IPS-18a (cell line): ENCODE measurements around the gene LRRC4B.

ENCODE experiments used
- H3K27ac ChIP-seq: one replicate; pipeline ENCODE4 v1.5.1; 2013; ENCODE audit warnings: low read length
- H3K27me3 ChIP-seq: one replicate; pipeline ENCODE4 v1.6.1; 2013; ENCODE audit warnings: mild to moderate bottlenecking, low read length; ENCODE audit not compliant: control insufficient read depth, insufficient read depth
- H3K36me3 ChIP-seq: one replicate; pipeline ENCODE4 v1.6.1; 2013; ENCODE audit warnings: low read depth, low read length; ENCODE audit not compliant: control insufficient read depth
- H3K4me1 ChIP-seq: one replicate; pipeline ENCODE4 v1.6.1; 2013; ENCODE audit warnings: low read depth, low read length; ENCODE audit not compliant: control insufficient read depth
- H3K4me3 ChIP-seq: one replicate; pipeline ENCODE4 v1.5.1; 2013; ENCODE audit warnings: low read length
- H3K9ac ChIP-seq: one replicate; pipeline ENCODE4 v1.6.1; 2013; ENCODE audit warnings: mild to moderate bottlenecking, low read length, moderate library complexity
- H3K9me3 ChIP-seq: one replicate; pipeline ENCODE4 v1.6.1; 2013; ENCODE audit warnings: low read depth, low read length; ENCODE audit not compliant: control insufficient read depth

Gene LRRC4B

GRCh38 chr19:50507376-50507775 is 60.9 kb downstream of the LRRC4B start:
- H3K27me3 ChIP-seq, result peaks cover 20% of the 10 kb centered on the region
- H3K9me3 ChIP-seq, result no peaks in the 10 kb centered on the region
- H3K27ac ChIP-seq, result no peak overlapping the region
- H3K9ac ChIP-seq, result no peak overlapping the region
- H3K4me3 ChIP-seq, result no peak overlapping the region
- no peaks in the 10 kb centered on the region for H3K4me1 ChIP-seq
- no peaks in the 10 kb centered on the region for H3K36me3 ChIP-seq

GRCh38 chr19:50506700-50507099 is 61.5 kb downstream of the LRRC4B start:
- Histone ChIP-seq H3K36me3 (no peaks in the 10 kb centered on the region), H3K9me3 (no peaks in the 10 kb centered on the region), H3K27me3 (peaks cover 20% of the 10 kb centered on the region), H3K27ac (no peak overlapping the region), H3K4me3 (no peak overlapping the region), H3K9ac (no peak overlapping the region), H3K4me1 (no peaks in the 10 kb centered on the region)

GRCh38 chr19:50505856-50506611 is 62.2 kb downstream of the LRRC4B start:
- H3K9me3 ChIP-seq, result no peaks in the 10 kb centered on the region
- peaks cover 24% of the 10 kb centered on the region for H3K27me3 ChIP-seq

GRCh38 chr19:50501568-50502475 is 66.4 kb downstream of the LRRC4B start:
- Histone ChIP-seq H3K9ac (no peak overlapping the region), H3K27ac (no peak overlapping the region)

More at GRCh38 chr19:50505856-50506611, 62.2 kb downstream of the LRRC4B start:
- Histone ChIP-seq H3K36me3 (no peaks in the 10 kb centered on the region), H3K27ac (no peak overlapping the region), H3K9ac (no peak overlapping the region), H3K4me3 (no peak overlapping the region), H3K4me1 (no peaks in the 10 kb centered on the region)

GRCh38 chr19:50501186-50501567 is 67.1 kb downstream of the LRRC4B start:
- peaks cover 48% of the 10 kb centered on the region for H3K27me3 ChIP-seq
- H3K9me3 ChIP-seq, result no peaks in the 10 kb centered on the region
- no peak overlapping the region for H3K9ac ChIP-seq
- peaks cover 3% of the 10 kb centered on the region for H3K4me1 ChIP-seq
- H3K4me3 ChIP-seq, result no peak overlapping the region
- H3K36me3 ChIP-seq, result no peaks in the 10 kb centered on the region
- H3K27ac ChIP-seq, result no peak overlapping the region

More at GRCh38 chr19:50501568-50502475, 66.4 kb downstream of the LRRC4B start:
- Histone ChIP-seq H3K4me1 (peaks cover 3% of the 10 kb centered on the region), H3K27me3 (peaks cover 43% of the 10 kb centered on the region), H3K4me3 (no peak overlapping the region), H3K9me3 (no peaks in the 10 kb centered on the region), H3K36me3 (no peaks in the 10 kb centered on the region)

GRCh38 chr19:50500753-50501151 is 67.5 kb downstream of the LRRC4B start:
- Histone ChIP-seq H3K36me3 (no peaks in the 10 kb centered on the region), H3K4me3 (no peak overlapping the region), H3K9me3 (no peaks in the 10 kb centered on the region), H3K9ac (no peak overlapping the region), H3K27me3 (peaks cover 52% of the 10 kb centered on the region), H3K4me1 (peaks cover 3% of the 10 kb centered on the region), H3K27ac (no peak overlapping the region)

GRCh38 chr19:50500060-50500752 is 68.0 kb downstream of the LRRC4B start:
- H3K27ac ChIP-seq, result no peak overlapping the region
- H3K9me3 ChIP-seq, result no peaks in the 10 kb centered on the region
- peaks cover 55% of the 10 kb centered on the region for H3K27me3 ChIP-seq
- no peak overlapping the region for H3K9ac ChIP-seq
- H3K36me3 ChIP-seq, result no peaks in the 10 kb centered on the region
- no peak overlapping the region for H3K4me3 ChIP-seq
- peaks cover 3% of the 10 kb centered on the region for H3K4me1 ChIP-seq

GRCh38 chr19:50498219-50499056 is 69.8 kb downstream of the LRRC4B start:
- Histone ChIP-seq H3K27me3 (peaks cover 73% of the 10 kb centered on the region), H3K4me1 (peaks cover 3% of the 10 kb centered on the region), H3K9me3 (no peaks in the 10 kb centered on the region), H3K27ac (no peak overlapping the region), H3K9ac (no peak overlapping the region), H3K36me3 (no peaks in the 10 kb centered on the region), H3K4me3 (no peak overlapping the region)

- Histone ChIP-seq H3K4me1 (peaks cover 3% of the 10 kb centered on the region), H3K9me3 (no peaks in the 10 kb centered on the region), H3K27me3 (peaks cover 87% of the 10 kb centered on the region), H3K4me3 (no peak overlapping the region), H3K9ac (no peak overlapping the region), H3K36me3 (no peaks in the 10 kb centered on the region), H3K27ac (no peak overlapping the region)
These were observed 71.2 kb downstream of the LRRC4B start for GRCh38 chr19:50497022-50497405.

- H3K4me3 ChIP-seq, result no peak overlapping the region
- H3K27me3 ChIP-seq, result peaks cover 93% of the 10 kb centered on the region
- no peak overlapping the region for H3K27ac ChIP-seq
- H3K36me3 ChIP-seq, result no peaks in the 10 kb centered on the region
- no peaks in the 10 kb centered on the region for H3K9me3 ChIP-seq
- H3K9ac ChIP-seq, result no peak overlapping the region
- peaks cover 3% of the 10 kb centered on the region for H3K4me1 ChIP-seq
These were observed 71.8 kb downstream of the LRRC4B start for GRCh38 chr19:50496189-50497021.
